Measurements from ENCODE around the gene FBXO45.
"Not testable (repeated sequence)": the region's sequence is repeated elsewhere in the genome, so short reads cannot be mapped to it uniquely, and the experiment has no call there.

FBXO45 gene, protein sequence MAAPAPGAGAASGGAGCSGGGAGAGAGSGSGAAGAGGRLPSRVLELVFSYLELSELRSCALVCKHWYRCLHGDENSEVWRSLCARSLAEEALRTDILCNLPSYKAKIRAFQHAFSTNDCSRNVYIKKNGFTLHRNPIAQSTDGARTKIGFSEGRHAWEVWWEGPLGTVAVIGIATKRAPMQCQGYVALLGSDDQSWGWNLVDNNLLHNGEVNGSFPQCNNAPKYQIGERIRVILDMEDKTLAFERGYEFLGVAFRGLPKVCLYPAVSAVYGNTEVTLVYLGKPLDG

DNA sequence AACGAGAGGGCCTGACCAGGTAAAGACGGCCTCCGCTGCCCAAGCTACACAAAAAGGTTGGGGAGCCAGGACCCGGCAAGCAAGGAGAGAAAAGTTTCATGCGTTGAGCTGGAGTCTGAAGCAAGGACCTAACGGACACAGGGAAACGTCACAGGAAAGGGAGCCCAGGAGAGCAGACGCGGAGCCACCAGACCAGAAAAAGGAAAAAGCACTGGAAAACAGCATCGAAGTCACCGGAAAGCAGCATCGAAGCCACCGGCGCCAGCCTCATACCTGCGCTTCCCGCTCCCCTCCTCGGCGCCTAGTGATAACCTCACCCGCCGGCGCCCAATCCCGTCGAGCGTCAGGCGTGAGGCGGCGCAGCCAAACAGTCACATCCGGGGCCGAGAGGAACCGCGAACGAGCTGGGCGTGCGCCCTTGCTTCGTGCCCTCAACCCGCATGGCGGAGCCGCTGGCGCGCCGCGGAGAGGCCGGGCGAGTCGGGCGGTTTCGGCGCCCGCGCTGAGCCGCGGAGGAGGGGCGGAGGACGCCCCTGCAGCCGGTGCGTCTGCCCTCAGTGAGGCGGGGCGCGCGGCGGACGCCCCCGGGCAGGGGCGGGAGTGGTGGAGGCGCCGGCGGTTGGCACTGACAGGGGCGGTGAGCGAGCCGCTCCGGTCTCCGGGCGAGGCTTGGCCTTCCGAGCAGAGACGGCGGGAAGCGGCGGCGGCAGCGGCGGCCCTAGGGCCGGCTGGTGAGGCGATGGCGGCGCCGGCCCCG lies at the start of gene FBXO45, which contains the start of gene WDR53:
FBXO45 (plus strand) TSS at position 415 of the 757 bp plus-strand sequence; CDS start at position 740, 325 bp downstream.
WDR53 (minus strand) TSS at position 309 of the 757 bp plus-strand sequence. CDS start 7,079 bp downstream, outside the sequence.
- DNase-seq = peak; percentile 99

DNA sequence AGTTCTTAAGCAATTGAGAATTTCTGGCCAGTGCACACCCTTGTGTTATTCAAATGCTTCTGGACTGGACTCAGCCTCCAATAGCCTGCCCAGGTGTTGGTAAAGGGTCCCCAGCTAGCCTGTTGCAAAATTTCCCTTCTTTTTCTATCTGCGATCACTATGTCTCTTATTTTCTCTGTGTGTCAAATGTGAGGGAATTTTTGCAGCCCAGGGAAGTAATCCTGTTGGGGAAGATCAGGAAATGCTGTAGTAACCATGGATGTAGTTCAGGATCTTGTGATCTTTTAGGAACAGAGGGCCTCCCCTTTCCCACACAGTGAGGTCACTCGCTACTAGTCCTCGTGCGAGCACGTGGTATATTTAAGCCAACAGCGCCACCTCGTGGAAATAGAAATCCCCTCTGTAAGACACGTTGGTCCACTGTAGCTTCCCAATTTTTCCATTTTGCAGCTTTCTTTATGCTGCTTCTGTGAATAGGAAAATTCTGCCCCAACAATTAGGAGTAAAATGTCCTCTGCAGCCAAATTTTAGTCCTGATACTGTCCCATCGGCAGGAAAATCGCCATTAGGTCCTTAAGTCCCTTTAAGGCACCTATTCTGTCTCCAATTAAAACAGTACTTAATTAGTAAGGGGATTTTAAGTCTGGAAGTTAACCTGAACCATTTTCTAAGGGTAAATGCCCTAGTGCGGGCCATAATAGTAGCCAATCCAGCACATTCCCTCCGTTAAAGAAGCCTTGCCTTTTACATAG lies 49.3 kb upstream of the FBXO45 start:
- DNase-seq = peak; percentile 49

DNA sequence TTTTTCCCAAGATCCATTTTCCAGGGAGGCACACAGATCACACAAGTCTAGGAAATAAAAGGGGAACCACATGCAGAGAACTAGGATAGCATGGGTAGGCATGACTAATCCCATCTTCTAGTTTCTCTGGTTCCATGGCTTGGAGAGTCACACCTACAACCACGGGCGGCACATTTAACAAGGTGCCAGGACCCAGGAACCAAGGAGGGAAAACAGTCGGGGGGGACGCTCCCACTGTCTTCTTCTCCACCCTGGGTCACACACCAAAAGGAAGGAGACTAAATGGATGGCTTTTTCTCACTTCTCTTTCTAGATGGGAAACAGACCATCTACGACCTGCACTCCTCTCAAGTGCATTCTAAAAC lies 48.8 kb upstream of the FBXO45 start:
- DNase-seq = no peak

DNA sequence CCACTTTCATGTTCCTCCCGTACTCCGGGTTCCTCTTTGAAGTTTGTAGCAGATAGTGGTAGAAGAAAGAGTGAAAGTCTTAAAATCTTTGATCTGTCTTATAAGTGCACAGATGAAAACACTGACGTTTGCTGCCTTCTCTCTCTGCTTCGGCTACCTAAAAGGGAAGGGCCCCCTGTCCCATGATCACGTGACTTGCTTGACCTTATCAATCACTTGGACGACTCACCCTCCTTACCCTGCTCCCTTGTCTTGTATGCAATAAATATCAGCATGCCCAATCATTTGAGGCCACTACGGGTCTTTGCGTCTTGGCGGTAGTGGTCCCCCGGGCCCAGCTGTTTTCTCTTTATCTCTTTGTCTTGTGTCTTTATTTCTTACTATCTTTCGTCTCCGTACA lies 47.2 kb upstream of the FBXO45 start:
- DNase-seq = not testable (repeated sequence)

DNA sequence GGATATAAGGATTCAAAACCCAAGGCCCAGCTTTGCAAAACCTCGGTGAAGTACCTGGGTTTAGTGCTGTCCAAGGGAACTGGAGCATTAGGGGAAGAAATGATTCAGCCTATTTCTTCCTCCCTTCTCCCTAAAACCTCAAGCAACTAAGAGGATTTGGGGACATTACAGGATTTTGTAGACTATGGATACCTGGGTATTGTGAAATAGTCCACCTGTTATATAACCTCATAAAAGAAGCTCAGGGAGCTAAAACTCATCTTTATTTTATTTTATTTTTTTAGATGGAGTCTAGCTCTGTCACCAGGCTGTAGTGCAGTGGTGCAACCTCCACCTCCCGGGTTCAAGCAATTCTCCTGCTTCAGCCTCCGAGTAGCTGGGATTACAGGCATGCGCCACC lies 44.6 kb upstream of the FBXO45 start:
- no peak for DNase-seq

DNA sequence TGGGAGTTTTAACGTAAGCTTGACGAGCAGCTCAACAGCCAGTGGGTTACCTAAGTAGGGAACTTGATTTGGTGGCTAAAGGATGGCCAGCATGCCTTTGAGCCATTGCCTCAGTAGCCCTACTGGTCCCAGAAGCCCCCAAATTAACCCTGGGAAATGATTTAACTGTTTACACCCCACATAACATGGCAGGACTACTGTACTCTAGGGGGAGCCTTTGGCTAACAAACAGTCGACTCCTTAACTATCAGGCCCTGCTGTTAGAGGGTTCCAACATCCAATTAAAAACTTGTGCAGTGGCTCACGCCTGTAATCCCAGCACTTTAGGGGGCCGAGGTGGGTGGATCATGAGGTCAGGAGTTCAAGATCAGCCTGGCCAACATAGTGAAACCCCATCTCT lies 43.9 kb upstream of the FBXO45 start:
- DNase-seq = no peak

DNA sequence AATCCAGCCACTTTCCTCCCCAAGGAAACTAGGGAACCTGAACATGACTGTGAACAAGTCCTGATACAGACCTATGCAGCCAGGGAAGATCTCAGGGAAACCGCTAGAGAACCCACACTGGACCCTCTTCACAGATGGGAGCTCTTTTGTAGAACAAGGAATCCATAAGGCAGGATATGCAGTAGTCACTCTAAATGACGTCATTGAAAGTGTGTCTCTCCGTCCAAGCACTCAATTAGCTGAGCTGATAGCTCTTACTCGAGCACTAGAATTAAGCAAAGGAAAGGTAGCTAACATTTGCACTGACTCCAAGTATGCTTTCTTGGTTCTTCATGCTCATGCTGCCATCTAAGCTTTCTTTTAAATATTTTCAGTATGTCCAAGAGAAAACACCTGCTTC lies 43.3 kb upstream of the FBXO45 start:
- no peak for DNase-seq

DNA sequence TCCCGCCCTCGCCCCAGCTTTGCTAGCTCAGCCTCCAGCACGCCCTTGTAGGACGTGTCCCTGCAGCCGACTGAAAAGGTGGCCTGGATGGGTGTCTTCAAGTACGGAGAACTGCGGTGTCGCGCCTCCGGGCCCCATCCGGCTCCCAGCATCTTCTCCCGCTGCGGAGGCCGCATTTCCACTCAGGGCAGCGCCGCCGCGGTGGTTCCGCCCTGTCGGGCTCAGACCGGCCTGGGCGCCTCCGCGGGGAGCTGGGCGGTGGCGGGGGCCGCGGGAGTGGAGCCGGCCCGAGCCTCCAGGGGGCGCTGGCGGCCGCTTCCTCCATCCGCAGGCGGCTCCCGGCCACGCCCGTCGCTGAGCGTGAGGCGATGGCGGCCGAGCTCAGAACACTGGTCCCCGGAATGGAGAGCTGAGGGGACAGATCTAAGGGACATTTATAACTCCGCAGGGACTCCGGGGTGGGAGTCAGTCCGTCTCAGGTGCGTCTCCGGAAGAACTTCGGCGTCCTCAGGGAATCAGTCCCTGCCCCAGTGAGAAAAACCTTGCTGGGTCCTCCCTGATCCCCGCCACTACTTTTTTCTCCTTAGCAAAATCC lies 39.7 kb upstream of the FBXO45 start:
- DNase-seq = peak; percentile 95

DNA sequence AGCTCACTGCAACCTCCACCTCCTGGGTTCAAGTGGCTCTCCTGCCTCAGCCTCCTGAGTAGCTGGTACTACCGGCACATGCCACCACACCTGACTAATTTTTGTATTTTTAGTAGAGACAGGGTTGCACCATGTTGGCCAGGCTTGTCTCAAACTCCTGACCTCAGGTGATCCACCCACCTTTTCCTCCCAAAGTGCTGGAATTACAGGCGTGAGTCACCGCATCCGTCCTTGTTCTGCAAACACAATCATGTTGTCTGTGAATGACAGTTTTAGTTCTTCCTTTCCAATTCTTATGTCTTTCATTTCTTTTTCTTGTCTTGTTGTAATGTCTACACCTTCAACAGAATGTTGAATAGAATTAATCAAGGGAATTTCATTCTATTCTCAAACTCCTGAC lies 37.0 kb upstream of the FBXO45 start:
- no peak for DNase-seq

DNA sequence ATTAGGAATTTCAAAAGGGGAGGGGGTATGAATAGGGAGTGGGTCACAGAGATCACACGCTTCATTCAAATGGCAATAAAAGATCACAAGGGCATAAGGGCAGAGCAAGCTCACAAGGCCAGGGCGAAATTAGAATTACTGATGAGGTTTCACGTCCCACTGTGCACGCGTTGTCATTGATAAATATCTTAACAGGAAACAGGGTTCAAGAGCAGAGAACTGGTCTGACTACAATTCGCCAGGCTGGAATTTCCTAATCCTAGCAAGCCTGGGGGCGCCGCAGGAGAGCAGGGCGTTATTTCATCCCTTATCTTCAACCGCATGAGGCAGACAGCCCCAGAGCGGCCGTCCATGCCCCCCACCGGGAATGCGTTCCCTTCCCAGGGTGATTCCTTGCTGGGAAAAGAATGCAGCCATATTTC lies 35.2 kb upstream of the FBXO45 start:
- DNase-seq = no peak

DNA sequence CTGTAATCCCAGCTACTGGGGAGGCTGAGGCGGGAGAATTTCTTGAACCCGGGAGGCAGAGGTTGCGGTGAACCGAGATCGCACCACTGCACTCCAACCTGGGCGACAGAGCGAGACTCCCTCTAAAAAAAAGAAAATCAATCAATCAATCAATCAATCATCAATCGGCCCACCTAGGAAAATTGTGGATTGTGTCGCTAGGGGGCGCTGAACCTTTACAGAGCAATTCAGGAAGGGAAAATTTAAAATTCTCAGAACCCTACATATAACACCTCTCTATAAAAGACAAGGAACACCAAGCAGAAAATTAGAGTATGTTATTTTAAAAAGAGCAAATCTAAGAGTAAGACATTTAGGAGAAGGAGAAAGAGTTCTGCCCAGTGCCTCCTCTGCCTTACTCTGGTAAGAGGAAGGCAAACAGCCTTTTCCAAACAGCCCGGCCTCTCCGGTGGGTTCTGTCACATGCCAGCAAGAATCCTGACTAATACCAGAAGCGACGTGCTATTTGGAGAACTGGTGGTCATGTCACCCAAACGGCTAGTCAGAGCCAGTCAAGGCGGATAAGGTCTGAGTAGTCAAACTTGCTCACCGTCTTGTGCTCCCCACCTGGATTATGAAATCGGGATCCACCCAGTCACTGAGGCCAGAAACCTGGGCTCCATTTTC lies 31.0 kb upstream of the FBXO45 start:
- DNase-seq = peak; percentile 23

DNA sequence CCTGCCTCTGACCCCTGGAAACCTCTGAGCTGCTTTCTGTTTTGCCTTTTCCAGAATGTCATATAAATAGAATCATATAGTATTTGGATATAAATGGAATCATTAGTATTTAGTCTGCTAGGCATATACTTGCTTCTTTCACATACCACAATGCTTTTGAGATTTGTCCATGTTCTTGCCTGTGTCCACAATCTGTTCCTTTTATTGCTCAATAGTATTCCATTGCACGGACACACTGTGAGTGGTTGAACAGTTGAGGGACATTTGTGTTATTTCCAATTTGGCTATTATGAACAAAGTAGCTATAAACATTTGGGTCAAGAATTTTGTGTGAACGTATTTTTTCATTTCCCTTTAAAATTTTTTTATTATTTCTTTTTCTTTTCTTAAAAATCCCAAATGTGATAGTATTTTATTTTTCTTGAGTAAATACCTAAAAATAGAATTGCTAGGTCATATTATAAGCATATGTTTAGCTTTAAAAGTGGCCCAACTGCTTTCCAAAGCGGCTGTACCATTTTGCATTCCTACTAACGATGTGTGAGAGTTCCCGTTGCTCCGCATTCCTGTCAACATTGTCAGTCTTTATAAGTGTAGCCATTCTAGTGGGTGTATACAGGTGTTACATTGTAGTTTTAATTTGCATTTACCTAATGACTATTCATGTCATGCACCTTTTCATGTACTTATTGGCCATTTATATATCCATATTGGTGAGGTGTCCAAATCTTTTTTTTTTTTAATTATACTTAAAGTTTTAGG lies 26.6 kb upstream of the FBXO45 start:
- no peak for DNase-seq

DNA sequence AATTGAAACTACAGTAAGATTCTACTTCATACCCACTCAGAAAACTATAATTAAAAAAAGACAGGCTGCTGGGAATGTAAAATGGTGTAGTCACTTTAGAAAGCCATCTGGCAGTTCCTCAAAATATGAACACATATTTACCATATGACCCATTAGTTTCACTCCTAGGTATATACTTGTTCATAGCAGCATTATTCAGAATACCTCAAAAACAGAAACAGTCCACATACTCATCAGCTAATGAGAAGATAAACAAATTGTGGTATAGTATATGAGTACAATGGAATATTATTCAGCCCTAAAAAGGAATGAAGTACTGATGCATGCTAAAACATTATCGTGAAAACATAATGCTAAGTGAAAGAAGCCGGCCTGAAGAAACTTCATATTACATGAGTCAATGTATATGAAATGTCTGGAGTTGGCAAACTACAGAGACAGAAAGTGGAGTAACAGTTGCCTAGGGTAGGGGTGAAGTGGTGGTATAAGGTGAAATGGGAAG lies 23.9 kb upstream of the FBXO45 start:
- no peak for DNase-seq

DNA sequence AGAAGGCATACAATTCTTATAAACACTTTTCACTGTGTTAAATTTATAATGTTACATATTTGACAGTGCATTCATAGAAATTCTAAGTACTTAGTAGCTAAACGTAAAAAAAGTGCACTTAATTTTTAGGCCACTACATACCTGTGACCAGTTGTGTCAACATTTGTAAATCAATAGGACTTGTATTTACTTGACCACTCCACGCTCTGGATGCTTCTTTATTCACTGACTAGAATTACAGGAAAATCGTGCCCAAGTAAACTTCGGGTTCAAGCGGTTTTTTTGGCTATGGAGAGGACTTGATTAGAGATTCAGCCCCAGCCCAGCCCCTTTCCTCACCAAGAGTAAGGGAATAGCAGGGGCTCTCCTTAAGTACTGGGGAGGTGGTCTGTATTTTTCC lies 21.9 kb upstream of the FBXO45 start:
- peak; percentile 46 for DNase-seq

DNA sequence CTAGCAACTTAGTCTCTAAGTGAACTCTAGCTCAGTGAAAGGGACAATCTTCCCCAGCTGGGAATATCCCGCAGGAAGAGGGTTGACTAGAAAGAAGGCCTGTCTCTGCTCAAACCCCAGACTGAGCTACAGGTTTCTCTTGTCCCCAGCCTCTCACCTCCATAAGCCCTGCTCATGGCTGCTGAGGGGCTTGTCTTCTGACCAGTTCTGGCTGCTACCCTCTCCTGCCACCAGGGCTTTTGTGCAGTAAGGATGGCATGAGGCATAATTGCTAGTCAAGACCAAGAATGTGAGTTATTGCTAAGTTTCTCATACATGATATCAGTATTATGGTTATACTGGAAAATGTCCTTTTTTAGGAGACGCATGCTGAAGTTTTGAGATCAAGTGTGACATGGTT lies 21.4 kb upstream of the FBXO45 start:
- DNase-seq = no peak

DNA sequence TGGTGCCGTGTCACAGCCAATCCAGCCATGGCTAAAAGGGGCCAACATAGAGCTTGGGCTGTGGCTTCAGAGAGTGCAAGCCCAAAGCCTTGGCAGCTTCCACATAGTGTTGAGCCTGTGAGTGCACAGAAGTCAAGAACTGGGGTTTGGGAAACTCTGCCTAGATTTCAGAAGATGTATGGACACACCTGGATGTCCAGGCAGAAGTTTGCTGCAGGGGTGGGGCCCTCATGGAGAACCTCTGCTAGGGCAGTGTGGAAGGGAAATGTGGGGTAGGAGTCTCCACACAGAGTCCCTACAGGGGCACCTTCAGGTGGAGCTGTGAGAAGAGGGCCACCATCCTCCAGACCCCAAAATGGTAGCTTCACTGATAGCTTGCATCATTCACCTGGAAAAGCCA lies 19.1 kb upstream of the FBXO45 start:
- DNase-seq = not testable (repeated sequence)

DNA sequence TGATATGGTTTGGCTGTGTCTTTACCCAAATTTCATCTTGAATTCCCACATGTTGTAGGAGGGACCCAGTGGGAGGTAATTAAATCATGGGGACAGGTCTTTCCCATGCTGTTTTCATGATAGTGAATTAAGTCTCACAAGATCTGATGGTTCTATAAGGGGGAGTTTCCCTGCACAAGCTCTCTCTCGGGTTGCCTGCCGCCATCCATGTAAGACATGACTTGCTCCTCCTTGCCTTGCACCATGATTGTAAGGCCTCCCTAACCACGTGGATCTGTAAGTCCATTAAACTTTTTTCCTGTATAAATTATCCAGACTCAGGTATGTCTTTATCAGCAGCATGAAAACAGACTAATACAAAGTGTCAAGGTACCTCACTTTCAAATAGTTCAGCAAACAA lies 18.3 kb upstream of the FBXO45 start:
- DNase-seq = not testable (repeated sequence)

DNA sequence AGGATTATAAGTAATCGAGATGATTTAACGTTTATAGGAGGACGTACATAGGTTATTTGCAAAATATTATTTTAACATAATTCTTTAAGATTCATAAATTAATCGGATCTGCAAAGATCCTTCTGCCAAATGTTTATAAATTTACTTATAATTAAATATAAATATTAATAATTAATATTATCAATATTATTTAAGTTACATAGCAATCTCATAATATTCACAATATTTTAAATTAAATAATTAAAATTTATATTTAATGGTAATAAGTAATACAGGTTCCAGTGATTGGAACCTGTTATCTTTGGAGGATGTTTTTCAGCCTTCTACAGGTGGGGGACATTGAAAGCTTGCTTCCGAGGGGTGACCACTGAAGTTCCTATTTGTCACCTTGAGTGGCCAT lies 16.2 kb upstream of the FBXO45 start:
- no peak for DNase-seq

DNA sequence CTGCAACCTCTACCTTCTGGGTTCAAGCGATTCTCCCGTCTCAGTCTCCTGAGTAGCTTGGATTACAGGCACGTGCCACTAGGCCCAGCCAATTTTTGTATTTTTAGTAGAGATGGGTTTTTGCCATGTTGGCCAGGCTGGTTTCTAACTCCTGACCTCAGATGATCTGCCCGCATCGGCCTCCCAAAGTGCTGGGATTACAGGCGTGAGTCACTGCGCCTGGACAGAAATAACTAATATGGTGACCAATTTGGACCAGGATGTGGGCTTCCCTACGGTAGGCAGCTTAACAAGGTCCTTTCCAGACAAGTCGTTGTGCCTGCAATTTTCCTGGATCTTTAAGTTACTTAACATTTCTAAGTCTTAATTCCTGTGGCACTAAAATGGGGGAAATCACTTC lies 14.9 kb upstream of the FBXO45 start:
- no peak for DNase-seq

DNA sequence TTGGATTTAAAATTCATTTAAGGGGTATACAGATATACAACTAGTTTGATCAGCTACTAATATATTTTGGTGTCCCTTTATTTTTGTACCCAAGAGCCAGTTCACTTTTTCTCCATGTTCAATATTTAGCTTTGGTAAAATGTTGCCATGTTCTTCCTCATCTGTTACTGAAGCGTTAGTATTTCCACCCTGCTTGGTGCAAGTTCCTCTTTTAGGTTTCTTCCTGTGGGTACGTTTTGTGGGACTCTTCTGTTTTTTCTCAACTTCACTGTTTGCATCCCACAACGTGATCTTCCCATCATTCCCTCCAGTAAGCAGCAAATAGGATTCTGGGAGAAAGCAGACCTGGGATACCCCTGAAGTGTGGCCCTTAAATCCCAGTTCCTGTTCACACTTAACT lies 14.3 kb upstream of the FBXO45 start:
- DNase-seq = no peak

DNA sequence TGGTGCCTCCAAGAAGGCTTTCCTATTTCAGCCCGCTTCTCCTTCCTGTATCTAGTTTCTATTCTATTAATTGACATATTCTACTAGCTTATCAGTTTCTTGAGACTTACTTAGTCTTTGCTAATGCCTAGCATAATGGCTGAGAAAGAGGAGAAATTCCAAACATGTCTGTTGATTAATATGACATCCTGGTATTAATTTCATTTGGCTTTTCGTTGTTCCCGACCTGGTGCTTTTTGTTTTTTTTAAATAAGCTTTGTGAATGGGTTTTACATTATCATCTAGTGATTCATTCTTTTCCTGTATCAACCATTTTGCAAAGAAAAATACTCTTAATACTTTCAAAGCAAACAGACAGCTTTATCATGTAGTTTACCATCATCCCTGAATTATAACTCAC lies 13.2 kb upstream of the FBXO45 start:
- DNase-seq = no peak

DNA sequence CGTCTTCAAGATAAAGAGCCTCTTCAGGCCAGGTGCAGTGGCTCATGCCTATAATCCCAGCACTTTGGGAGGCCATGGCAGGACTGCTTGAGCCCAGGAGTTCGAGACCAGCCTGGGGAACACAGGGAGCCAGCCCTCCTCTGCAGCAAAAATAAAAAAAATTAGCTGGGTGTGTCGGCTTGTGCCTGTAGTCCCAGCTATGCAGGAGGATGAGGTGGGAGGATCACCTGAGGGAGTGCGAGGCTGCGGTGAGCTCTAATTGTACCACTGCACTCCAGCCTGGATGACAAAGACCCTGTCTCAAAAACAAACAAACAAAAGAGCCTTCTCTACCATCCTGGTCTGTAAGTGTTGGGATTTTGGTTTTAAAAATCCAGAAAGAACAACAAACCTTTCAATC lies 11.2 kb upstream of the FBXO45 start:
- DNase-seq = no peak
